SH-SY5Y (cell line): ENCODE results near the gene DMRTC2.

Source experiments
- GATA2 ChIP-seq: IDR thresholded peaks from 2 replicates; pipeline ENCODE4 v1.6.1; 2011; ENCODE audit warnings: mild to moderate bottlenecking, low read depth, low read length
- GATA3 ChIP-seq: IDR thresholded peaks from 2 replicates; pipeline ENCODE4 v1.6.1; 2011; ENCODE audit warnings: low read depth, mild to moderate bottlenecking, low read length, moderate library complexity

The DMRTC2 gene

GRCh38 chr19:41883821-41884733 is 39.2 kb downstream of the DMRTC2 start:
- TF ChIP-seq GATA3 (no peak), GATA2 (no peak)

GRCh38 chr19:41886761-41887710 is 42.2 kb downstream of the DMRTC2 start:
- TF ChIP-seq GATA2 (no peak), GATA3 (no peak)

- TF ChIP-seq GATA2 (no peak), GATA3 (no peak)
Observed at GRCh38 chr19:41887711-41888382, 43.0 kb downstream of the DMRTC2 start.

GRCh38 chr19:41888926-41889325 is 44.1 kb downstream of the DMRTC2 start:
- TF ChIP-seq GATA3, result no peak
- TF ChIP-seq GATA2, result no peak

GRCh38 chr19:41889896-41890295 is 45.1 kb downstream of the DMRTC2 start:
- TF ChIP-seq GATA3, result no peak
- no peak for TF ChIP-seq GATA2

- TF ChIP-seq GATA2 (no peak), GATA3 (no peak)
Observed at GRCh38 chr19:41890936-41891335, 46.1 kb downstream of the DMRTC2 start.

- TF ChIP-seq GATA2 (no peak), GATA3 (no peak)
Observed at GRCh38 chr19:41892173-41892902, 47.5 kb downstream of the DMRTC2 start.

- TF ChIP-seq GATA3 (no peak), GATA2 (no peak)
Observed at GRCh38 chr19:41893899-41894298, 49.1 kb downstream of the DMRTC2 start.

GRCh38 chr19:41894350-41894749 is 49.5 kb downstream of the DMRTC2 start:
- TF ChIP-seq GATA3, result no peak
- no peak for TF ChIP-seq GATA2

- TF ChIP-seq GATA2 (no peak), GATA3 (no peak)
Observed at GRCh38 chr19:41895745-41896580, 51.1 kb downstream of the DMRTC2 start.

GRCh38 chr19:41896581-41896942 is 51.7 kb downstream of the DMRTC2 start:
- no peak for TF ChIP-seq GATA3
- TF ChIP-seq GATA2, result no peak

- TF ChIP-seq GATA3, result no peak
- no peak for TF ChIP-seq GATA2
Observed at GRCh38 chr19:41897181-41897580, 52.3 kb downstream of the DMRTC2 start.

- TF ChIP-seq GATA3, result no peak
- no peak for TF ChIP-seq GATA2
Observed at GRCh38 chr19:41897820-41898219, 53.0 kb downstream of the DMRTC2 start.
